ENCODE results near the gene TMEM171.

Gene TMEM171

GRCh38 chr5:73120222-73121118 is at the start of gene TMEM171:
Gene TMEM171, plus strand, starts transcription at chr5:73120575. Its CDS starts 2,799 bp downstream, at chr5:73123374.
- TF ChIP-seq GATA3 (IDR thresholded peaks at IDR 0.05; ENCODE audit: low read depth, low read length) = no peak
- no peak for TF ChIP-seq GATA2 (IDR thresholded peaks at IDR 0.05; ENCODE audit: low read depth, low read length)

GRCh38 chr5:73081093-73081492 is 39.3 kb upstream of the TMEM171 start:
- TF ChIP-seq GATA2 (IDR thresholded peaks at IDR 0.05; ENCODE audit: low read depth, low read length) (no peak), GATA3 (IDR thresholded peaks at IDR 0.05; ENCODE audit: low read depth, low read length) (no peak)

- no peak for TF ChIP-seq GATA2 (IDR thresholded peaks at IDR 0.05; ENCODE audit: low read depth, low read length)
- no peak for TF ChIP-seq GATA3 (IDR thresholded peaks at IDR 0.05; ENCODE audit: low read depth, low read length)
These were observed 32.3 kb upstream of the TMEM171 start for GRCh38 chr5:73088026-73088425.

- TF ChIP-seq GATA2 (IDR thresholded peaks at IDR 0.05; ENCODE audit: low read depth, low read length) (no peak), GATA3 (IDR thresholded peaks at IDR 0.05; ENCODE audit: low read depth, low read length) (no peak)
These were observed 26.4 kb upstream of the TMEM171 start for GRCh38 chr5:73093943-73094342.

GRCh38 chr5:73094415-73094814 is 26.0 kb upstream of the TMEM171 start:
- TF ChIP-seq GATA3 (IDR thresholded peaks at IDR 0.05; ENCODE audit: low read depth, low read length) (no peak), GATA2 (IDR thresholded peaks at IDR 0.05; ENCODE audit: low read depth, low read length) (no peak)

- TF ChIP-seq GATA3 (IDR thresholded peaks at IDR 0.05; ENCODE audit: low read depth, low read length) (no peak), GATA2 (IDR thresholded peaks at IDR 0.05; ENCODE audit: low read depth, low read length) (no peak)
These were observed 24.7 kb upstream of the TMEM171 start for GRCh38 chr5:73095564-73096238.

- TF ChIP-seq GATA2 (IDR thresholded peaks at IDR 0.05; ENCODE audit: low read depth, low read length) = no peak
These were observed 24.2 kb upstream of the TMEM171 start for GRCh38 chr5:73096239-73096575.

- TF ChIP-seq GATA2 (IDR thresholded peaks at IDR 0.05; ENCODE audit: low read depth, low read length) = no peak
- TF ChIP-seq GATA3 (IDR thresholded peaks at IDR 0.05; ENCODE audit: low read depth, low read length) = no peak
These were observed 22.6 kb upstream of the TMEM171 start for GRCh38 chr5:73097740-73098139.

- TF ChIP-seq GATA2 (IDR thresholded peaks at IDR 0.05; ENCODE audit: low read depth, low read length) (no peak), GATA3 (IDR thresholded peaks at IDR 0.05; ENCODE audit: low read depth, low read length) (no peak)
These were observed 20.3 kb upstream of the TMEM171 start for GRCh38 chr5:73100109-73100508.

- no peak for TF ChIP-seq GATA2 (IDR thresholded peaks at IDR 0.05; ENCODE audit: low read depth, low read length)
- no peak for TF ChIP-seq GATA3 (IDR thresholded peaks at IDR 0.05; ENCODE audit: low read depth, low read length)
These were observed 16.5 kb upstream of the TMEM171 start for GRCh38 chr5:73103870-73104299.

GRCh38 chr5:73104326-73104725 is 16.0 kb upstream of the TMEM171 start:
- no peak for TF ChIP-seq GATA2 (IDR thresholded peaks at IDR 0.05; ENCODE audit: low read depth, low read length)
- no peak for TF ChIP-seq GATA3 (IDR thresholded peaks at IDR 0.05; ENCODE audit: low read depth, low read length)

- no peak for TF ChIP-seq GATA2 (IDR thresholded peaks at IDR 0.05; ENCODE audit: low read depth, low read length)
- TF ChIP-seq GATA3 (IDR thresholded peaks at IDR 0.05; ENCODE audit: low read depth, low read length) = no peak
These were observed 14.0 kb upstream of the TMEM171 start for GRCh38 chr5:73106335-73106734.

- TF ChIP-seq GATA2 (IDR thresholded peaks at IDR 0.05; ENCODE audit: low read depth, low read length) = no peak
- no peak for TF ChIP-seq GATA3 (IDR thresholded peaks at IDR 0.05; ENCODE audit: low read depth, low read length)
These were observed 10.2 kb upstream of the TMEM171 start for GRCh38 chr5:73110190-73110589.

GRCh38 chr5:73111536-73111935 is 8.8 kb upstream of the TMEM171 start:
- TF ChIP-seq GATA2 (IDR thresholded peaks at IDR 0.05; ENCODE audit: low read depth, low read length) = no peak
- TF ChIP-seq GATA3 (IDR thresholded peaks at IDR 0.05; ENCODE audit: low read depth, low read length) = no peak

GRCh38 chr5:73112359-73112758 is 8.0 kb upstream of the TMEM171 start:
- no peak for TF ChIP-seq GATA3 (IDR thresholded peaks at IDR 0.05; ENCODE audit: low read depth, low read length)
- no peak for TF ChIP-seq GATA2 (IDR thresholded peaks at IDR 0.05; ENCODE audit: low read depth, low read length)

All from SH-SY5Y (cell line).